Uterus (tissue), 4 donors: ENCODE data around the gene USP25. TPM values are rescaled to one million over a fixed set of nuclear protein-coding genes. Genes with fewer than 3 reads are reported as not detected.

Experiments
- DNase-seq, 2 donors: peaks; one replicate each; pipeline ENCODE4 v3.0.0-alpha.2; 2019 to 2020
- H3K27ac ChIP-seq, 2 donors: fragments of 200-600 bp; sonication (generic); 1 replicate in 1 of 2; 2 replicates in 1 of 2; pipeline ENCODE4 v1.5.1; 2016 to 2018
- H3K27me3 ChIP-seq, 2 donors: fragments of 200-600 bp; sonication (generic); one replicate each; pipeline ENCODE4 v1.5.1; 2018 to 2019; ENCODE audit warnings: control low read depth in 1 of 2
- H3K36me3 ChIP-seq, 2 donors: fragments of 200-600 bp; sonication (generic); one replicate each; pipeline ENCODE4 v1.5.1; 2019; ENCODE audit warnings: control low read depth in 1 of 2
- H3K4me1 ChIP-seq, 2 donors: fragments of 200-600 bp; sonication (generic); one replicate each; pipeline ENCODE4 v1.5.1; 2018 to 2019; ENCODE audit warnings: control low read depth in 1 of 2
- H3K4me3 ChIP-seq, 2 donors: fragments of 200-600 bp; sonication (generic); 1 replicate in 1 of 2; 2 replicates in 1 of 2; pipeline ENCODE4 v1.5.1; 2018 to 2019; ENCODE audit warnings: mild to moderate bottlenecking in 1 of 2
- H3K9me3 ChIP-seq, 2 donors: fragments of 200-600 bp; sonication (generic); one replicate each; pipeline ENCODE4 v1.5.1; 2019; ENCODE audit warnings: control low read depth in 1 of 2
- POLR2A ChIP-seq, 2 donors: fragments of 450-650 bp; IDR thresholded peaks; one replicate each; pipeline ENCODE4 v1.6.1; 2016; ENCODE audit warnings: antibody characterized with exemption in 2 of 2, mild to moderate bottlenecking in 1 of 2, moderate library complexity in 1 of 2
- intact Hi-C: fragments of 100-400 bp; cut with DNase I; formaldehyde crosslinking; loops from one replicate; pipeline ENCODE4 v1.15.1; 2023; ENCODE audit warnings: low total_unique reads
- total RNA-seq, 4 donors: library from RNA; depleted of rRNA in 3 of 4; stranded (reverse); fragments of >200 nt in 3 of 4; gene quantifications; one replicate each; pipeline versions ENCODE4 v1.1.0 to v1.2.4, GENCODE V29; 2014 to 2023
- TF ChIP-seq, protein P1 (sequence below), 4 experiments: fragments of 200-600 bp in 2 of 4; fragments of 450-650 bp in 2 of 4; sonication (generic) in 2 of 4; IDR thresholded peaks; one replicate each; pipeline ENCODE4 v1.5.1; 2016 to 2019; ENCODE audit warnings: antibody characterized with exemption in 4 of 4, mild to moderate bottlenecking in 2 of 4, moderate library complexity in 1 of 4
- donor health status: DM: yes; HTN: yes; CAD: no.

The USP25 gene
- total RNA-seq, 4 donors from 2014 or later, result 34.6 to 97.5 (median 63.5) TPM

DNA sequence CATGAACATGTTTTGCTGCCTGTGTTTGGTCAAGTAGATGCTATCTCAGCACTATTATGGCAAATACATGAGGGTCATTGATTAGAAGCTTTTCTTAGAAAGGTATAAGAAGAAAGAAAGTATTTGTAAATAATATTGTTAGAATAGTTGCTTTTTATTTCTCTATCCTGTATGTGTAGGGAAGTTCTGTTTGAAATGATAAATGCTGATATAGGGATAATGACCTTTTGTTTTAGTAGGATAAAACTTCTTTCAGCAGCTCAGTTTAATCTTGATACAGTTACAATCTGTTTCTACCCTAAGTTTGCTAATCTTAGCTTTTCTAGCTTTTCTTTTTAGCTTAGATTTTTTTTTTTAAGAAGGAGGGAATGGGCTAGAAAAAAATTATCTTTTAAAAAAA, 63.3 kb downstream of the USP25 start:
- intact Hi-C loops, result no loop called here
- Histone ChIP-seq H3K36me3 (no peaks in the 10 kb centered on the region), H3K27ac (no peak overlapping the region), H3K27me3 (no peaks in the 10 kb centered on the region), H3K4me1 (no peaks in the 10 kb centered on the region), H3K4me3 (no peak overlapping the region), H3K9me3 (no peaks in the 10 kb centered on the region)
- no peak for DNase-seq
- TF ChIP-seq POLR2A (IDR thresholded peaks at IDR 0.05), result no peak
- TF ChIP-seq, protein P1, sequence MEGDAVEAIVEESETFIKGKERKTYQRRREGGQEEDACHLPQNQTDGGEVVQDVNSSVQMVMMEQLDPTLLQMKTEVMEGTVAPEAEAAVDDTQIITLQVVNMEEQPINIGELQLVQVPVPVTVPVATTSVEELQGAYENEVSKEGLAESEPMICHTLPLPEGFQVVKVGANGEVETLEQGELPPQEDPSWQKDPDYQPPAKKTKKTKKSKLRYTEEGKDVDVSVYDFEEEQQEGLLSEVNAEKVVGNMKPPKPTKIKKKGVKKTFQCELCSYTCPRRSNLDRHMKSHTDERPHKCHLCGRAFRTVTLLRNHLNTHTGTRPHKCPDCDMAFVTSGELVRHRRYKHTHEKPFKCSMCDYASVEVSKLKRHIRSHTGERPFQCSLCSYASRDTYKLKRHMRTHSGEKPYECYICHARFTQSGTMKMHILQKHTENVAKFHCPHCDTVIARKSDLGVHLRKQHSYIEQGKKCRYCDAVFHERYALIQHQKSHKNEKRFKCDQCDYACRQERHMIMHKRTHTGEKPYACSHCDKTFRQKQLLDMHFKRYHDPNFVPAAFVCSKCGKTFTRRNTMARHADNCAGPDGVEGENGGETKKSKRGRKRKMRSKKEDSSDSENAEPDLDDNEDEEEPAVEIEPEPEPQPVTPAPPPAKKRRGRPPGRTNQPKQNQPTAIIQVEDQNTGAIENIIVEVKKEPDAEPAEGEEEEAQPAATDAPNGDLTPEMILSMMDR (IDR thresholded peaks at IDR 0.05), result no peak

DNA sequence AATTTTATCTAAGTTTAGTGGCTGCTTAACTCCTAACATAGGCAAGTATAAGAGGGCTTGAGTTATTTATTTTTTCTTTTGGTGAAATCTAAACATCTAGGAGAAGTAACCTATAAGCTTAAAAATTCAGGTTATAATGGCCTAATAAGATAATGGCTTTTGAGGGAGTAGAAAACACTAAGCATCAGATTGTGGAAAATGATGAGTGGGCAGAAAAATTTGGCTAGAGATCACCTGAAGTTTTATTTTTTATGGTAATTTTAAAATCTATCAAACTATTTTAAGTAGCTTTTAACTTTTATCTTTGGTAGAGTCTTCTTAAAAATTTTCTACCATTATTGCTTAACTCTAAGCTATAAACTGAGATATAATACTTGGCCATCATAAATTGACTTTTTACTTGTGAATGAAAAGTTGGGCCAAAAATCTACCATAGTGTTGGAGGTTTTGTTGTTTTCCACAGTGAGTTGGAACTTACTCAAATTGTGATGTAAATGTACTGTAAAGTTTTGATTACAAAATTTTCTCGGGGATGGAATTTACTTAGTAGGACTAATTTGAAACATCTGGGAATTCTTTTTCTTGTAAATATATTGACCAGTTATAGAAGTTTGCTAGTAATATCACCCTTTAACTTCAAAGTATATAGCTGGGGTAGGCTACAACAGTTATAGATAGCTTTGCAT, 63.9 kb downstream of the USP25 start:
- no peaks in the 10 kb centered on the region for H3K27me3 ChIP-seq
- H3K9me3 ChIP-seq, result no peaks in the 10 kb centered on the region
- no peak overlapping the region for H3K4me3 ChIP-seq
- no peak for TF ChIP-seq POLR2A (IDR thresholded peaks at IDR 0.05)
- TF ChIP-seq, protein P1 (IDR thresholded peaks at IDR 0.05), result no peak
- no peak overlapping the region for H3K27ac ChIP-seq
- no peaks in the 10 kb centered on the region for H3K4me1 ChIP-seq
- no peaks in the 10 kb centered on the region for H3K36me3 ChIP-seq
- intact Hi-C loops, result no loop called here
- no peak for DNase-seq

DNA sequence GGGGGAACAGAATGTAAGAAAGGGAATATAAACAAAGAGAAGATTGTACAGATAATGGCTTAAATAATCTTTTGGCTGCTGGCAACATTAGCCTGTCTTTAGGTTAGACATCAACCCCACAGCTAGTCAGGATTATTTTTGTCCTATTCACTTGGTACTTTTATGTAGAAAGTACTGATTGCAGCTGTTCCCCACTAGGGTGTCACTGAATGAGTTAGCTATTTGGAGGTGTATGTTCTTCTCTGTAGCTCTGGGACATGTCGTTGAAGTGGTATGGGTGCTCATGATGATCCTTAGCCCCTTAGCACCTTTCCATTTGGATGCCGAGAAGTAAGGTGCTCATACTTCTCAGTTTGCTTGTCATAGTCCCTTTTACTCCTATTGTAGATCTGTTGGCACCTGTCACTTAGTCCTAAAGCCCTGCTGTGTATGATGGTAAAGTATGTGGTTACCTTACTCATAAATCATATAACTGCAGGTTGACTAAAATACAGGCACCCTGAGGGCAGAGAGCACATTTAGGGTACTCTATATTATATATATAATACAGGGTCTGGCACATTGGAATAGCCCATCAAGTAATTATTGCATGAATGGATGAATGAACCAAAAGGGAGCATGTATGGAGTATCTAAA, 64.6 kb downstream of the USP25 start:
- no peak overlapping the region for H3K27ac ChIP-seq
- no peak for DNase-seq
- no peak for TF ChIP-seq POLR2A (IDR thresholded peaks at IDR 0.05)
- TF ChIP-seq, protein P1 (IDR thresholded peaks at IDR 0.05), result no peak
- no peaks in the 10 kb centered on the region for H3K9me3 ChIP-seq
- H3K27me3 ChIP-seq, result no peaks in the 10 kb centered on the region
- intact Hi-C loops, result no loop called here
- H3K4me3 ChIP-seq, result no peak overlapping the region
- H3K4me1 ChIP-seq, result no peaks in the 10 kb centered on the region
- H3K36me3 ChIP-seq, result no peaks in the 10 kb centered on the region

DNA sequence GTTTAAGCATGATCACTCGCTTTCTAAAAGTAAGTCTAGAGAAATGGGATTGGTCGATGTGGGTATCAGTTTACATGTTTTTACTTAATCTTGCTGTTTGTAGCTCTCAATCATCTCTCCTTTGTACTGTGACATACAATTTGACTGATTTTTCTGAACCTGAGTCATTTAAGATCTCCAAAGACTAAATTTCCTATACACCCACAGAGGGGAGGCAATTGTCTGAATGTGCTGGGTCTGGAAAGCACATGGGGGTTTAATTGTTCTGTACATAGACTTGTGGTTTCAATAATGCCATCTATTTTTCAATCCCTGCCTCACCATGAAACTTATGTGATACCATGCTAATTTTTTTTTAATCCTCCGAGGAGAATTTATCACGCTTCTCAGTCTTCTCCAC, 65.8 kb downstream of the USP25 start:
- H3K27me3 ChIP-seq, result no peaks in the 10 kb centered on the region
- DNase-seq, result no peak
- intact Hi-C loops, result no loop called here
- no peaks in the 10 kb centered on the region for H3K9me3 ChIP-seq
- H3K4me1 ChIP-seq, result no peaks in the 10 kb centered on the region
- H3K27ac ChIP-seq, result no peak overlapping the region
- TF ChIP-seq, protein P1 (IDR thresholded peaks at IDR 0.05), result no peak
- no peak for TF ChIP-seq POLR2A (IDR thresholded peaks at IDR 0.05)
- no peaks in the 10 kb centered on the region for H3K36me3 ChIP-seq
- no peak overlapping the region for H3K4me3 ChIP-seq

DNA sequence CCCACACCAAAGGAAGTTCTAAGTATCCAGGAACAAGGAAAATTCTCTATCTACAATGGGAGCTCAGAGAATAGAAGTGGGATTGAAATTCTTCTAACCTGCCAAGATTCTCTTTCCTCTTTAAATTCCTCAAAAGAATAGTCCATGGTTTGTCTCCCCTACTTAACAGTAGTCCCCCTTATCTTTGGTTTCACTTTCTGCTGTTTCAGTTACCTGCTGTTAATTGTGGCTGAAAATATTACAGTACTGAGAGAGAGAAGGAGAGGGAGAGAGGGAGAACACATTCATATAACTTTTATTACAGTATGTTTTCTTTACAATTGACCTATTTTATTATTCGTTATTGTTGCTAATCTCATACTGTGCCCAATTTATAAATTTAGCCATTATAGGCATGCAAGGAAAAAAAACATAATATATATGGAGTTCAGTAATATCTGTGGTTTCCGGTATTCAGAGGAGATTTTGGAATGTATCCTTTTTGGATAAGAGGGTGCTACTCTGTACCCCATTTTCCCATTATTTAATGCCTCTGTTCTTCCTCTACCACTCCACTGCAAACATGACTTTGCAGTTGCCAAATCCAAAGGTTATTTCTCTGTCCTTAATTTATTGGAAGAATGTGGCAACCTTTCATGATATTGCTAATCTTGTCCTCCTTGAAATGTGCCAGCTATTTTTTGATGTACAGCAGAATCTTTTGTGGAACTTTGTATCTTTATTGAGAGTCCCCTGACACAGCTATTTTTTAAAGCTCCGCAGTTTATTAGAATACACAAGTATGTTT, 68.0 kb downstream of the USP25 start:
- no peaks in the 10 kb centered on the region for H3K27me3 ChIP-seq
- no peaks in the 10 kb centered on the region for H3K9me3 ChIP-seq
- TF ChIP-seq, protein P1 (IDR thresholded peaks at IDR 0.05), result no peak
- TF ChIP-seq POLR2A (IDR thresholded peaks at IDR 0.05), result no peak
- H3K36me3 ChIP-seq, result no peaks in the 10 kb centered on the region
- H3K27ac ChIP-seq, result peak overlapping the region; percentile 7 to 26
- no peaks in the 10 kb centered on the region for H3K4me1 ChIP-seq
- no peak for DNase-seq
- intact Hi-C loops, result no loop called here
- no peak overlapping the region for H3K4me3 ChIP-seq
